ENCODE measurements around the gene CALCR.
"Not testable (repeated sequence)": the region's sequence is repeated elsewhere in the genome, so short reads cannot be mapped to it uniquely, and the experiment has no call there.

DNA sequence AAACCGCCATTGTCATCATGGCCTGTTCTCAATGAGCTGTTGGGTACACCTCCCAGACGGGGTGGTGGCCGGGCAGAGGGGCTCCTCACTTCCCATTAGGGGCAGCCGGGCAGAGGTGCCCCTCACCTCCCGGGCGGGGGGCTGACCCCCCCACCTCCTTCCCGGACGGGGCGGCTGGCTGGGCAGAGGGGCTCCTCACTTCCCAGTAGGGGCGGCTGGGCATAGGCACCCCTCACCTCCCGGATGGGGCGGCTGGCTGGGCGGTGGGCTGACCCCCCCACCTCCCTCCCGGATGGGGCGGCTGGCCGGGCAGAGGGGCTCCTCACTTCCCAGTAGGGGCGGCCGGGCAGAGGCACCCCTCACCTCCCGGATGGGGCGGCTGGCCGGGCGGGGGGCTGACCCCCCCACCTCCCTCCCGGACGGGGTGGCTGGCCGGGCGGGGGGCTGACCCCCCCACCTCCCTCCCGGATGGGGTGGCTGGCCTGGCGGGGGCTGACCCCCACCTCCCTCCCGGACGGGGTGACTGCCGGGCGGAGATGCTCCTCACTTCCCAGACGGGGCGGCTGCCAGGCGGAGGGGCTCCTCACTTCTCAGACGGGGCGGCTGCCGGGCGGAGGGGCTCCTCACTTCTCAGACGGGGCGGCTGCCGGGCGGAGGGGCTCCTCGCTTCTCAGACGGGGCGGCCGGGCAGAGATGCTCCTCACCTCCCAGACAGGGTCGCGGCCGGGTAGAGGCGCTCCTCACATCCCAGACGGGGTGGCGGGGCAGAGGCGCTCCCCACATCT lies 11.4 kb upstream of the CALCR start:
- not testable (repeated sequence) for TF ChIP-seq POLR2A (IDR thresholded peaks at IDR 0.05)
- TF ChIP-seq, protein P1, sequence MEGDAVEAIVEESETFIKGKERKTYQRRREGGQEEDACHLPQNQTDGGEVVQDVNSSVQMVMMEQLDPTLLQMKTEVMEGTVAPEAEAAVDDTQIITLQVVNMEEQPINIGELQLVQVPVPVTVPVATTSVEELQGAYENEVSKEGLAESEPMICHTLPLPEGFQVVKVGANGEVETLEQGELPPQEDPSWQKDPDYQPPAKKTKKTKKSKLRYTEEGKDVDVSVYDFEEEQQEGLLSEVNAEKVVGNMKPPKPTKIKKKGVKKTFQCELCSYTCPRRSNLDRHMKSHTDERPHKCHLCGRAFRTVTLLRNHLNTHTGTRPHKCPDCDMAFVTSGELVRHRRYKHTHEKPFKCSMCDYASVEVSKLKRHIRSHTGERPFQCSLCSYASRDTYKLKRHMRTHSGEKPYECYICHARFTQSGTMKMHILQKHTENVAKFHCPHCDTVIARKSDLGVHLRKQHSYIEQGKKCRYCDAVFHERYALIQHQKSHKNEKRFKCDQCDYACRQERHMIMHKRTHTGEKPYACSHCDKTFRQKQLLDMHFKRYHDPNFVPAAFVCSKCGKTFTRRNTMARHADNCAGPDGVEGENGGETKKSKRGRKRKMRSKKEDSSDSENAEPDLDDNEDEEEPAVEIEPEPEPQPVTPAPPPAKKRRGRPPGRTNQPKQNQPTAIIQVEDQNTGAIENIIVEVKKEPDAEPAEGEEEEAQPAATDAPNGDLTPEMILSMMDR (IDR thresholded peaks at IDR 0.05 in 4 of 5, conservative IDR thresholded peaks at IDR 0.05 in 1 of 5) = not testable (repeated sequence)

All from gastrocnemius medialis (tissue), 4 donors.